KMS-11 (cell line): Measurements from ENCODE around the gene ST7.
"Not testable (repeated sequence)": the region's sequence is repeated elsewhere in the genome, so short reads cannot be mapped to it uniquely, and the experiment has no call there.

Experiments
- H2AFZ ChIP-seq: fragments of 200-600 bp; sonication (generic); 2 replicates; pipeline ENCODE4 v1.6.1; 2016; ENCODE audit warnings: antibody characterized with exemption, mixed run types, low read depth
- H3K27ac ChIP-seq: fragments of 200-600 bp; sonication (generic); 2 replicates; pipeline ENCODE4 v1.6.1; 2016; ENCODE audit warnings: mild to moderate bottlenecking, mixed run types
- H3K27me3 ChIP-seq: fragments of 200-600 bp; sonication (generic); 2 replicates; pipeline ENCODE4 v1.6.1; 2017; ENCODE audit warnings: mild to moderate bottlenecking, low read depth, mixed run types, moderate library complexity; ENCODE audit not compliant: insufficient read depth
- H3K36me3 ChIP-seq: fragments of 200-600 bp; sonication (generic); 2 replicates; pipeline ENCODE4 v1.6.1; 2017; ENCODE audit warnings: mild to moderate bottlenecking, mixed run types; ENCODE audit not compliant: insufficient read depth
- H3K4me1 ChIP-seq: fragments of 200-600 bp; sonication (generic); 2 replicates; pipeline ENCODE4 v1.6.1; 2016; ENCODE audit warnings: mild to moderate bottlenecking, low read depth, mixed run types; ENCODE audit not compliant: poor library complexity, severe bottlenecking
- H3K4me2 ChIP-seq: fragments of 200-600 bp; sonication (generic); 2 replicates; pipeline ENCODE4 v1.7.0; 2016; ENCODE audit warnings: mild to moderate bottlenecking, mixed run types
- H3K4me3 ChIP-seq: fragments of 200-600 bp; sonication (generic); IDR thresholded peaks from 2 replicates; pipeline ENCODE4 v1.6.1; 2017; ENCODE audit warnings: low read depth, low read length, mixed read lengths; ENCODE audit not compliant: insufficient read depth
- H3K79me2 ChIP-seq: fragments of 200-600 bp; sonication (generic); 2 replicates; pipeline ENCODE4 v1.6.1; 2016; ENCODE audit warnings: low read depth, mixed run types; ENCODE audit not compliant: insufficient read depth
- H3K9ac ChIP-seq: fragments of 200-600 bp; sonication (generic); 2 replicates; pipeline ENCODE4 v1.6.1; 2016; ENCODE audit warnings: mild to moderate bottlenecking, mixed run types
- H4K20me1 ChIP-seq: fragments of 200-600 bp; sonication (generic); 2 replicates; pipeline ENCODE4 v1.6.1; 2016; ENCODE audit warnings: mild to moderate bottlenecking, mixed run types; ENCODE audit not compliant: insufficient read depth
- TF ChIP-seq, protein P1 (sequence below): fragments of 200-600 bp; sonication (generic); conservative IDR thresholded peaks from 2 replicates; pipeline ENCODE4 v1.6.1; 2017; ENCODE audit warnings: low read depth, mild to moderate bottlenecking, antibody characterized with exemption, low read length, moderate library complexity, mixed read lengths

Gene ST7

DNA sequence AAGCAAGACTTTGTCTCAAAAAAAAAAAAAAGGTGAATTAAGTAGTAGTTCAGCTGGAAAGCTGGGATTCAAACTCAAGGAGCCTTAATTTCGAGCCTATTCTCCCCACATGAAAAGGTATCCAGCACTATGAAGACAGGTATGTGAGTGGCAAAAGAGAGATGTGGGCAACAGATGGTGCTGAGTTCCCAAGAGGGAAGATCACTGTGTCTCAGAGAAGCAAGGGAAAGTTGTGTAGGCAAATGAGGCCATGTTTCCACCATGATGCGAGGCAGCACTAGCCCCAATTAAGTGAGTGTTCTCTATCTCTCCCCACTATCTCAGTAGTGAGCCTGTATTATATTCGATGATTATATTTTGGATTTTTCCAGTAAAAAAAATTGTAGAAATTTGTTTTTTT lies 19.8 kb upstream of the ST7 start:
- H3K36me3 ChIP-seq, result no peaks in the 10 kb centered on the region
- no peaks in the 10 kb centered on the region for H3K4me1 ChIP-seq
- H3K4me3 ChIP-seq, result no peak overlapping the region
- H2AFZ ChIP-seq, result no peak overlapping the region
- H3K79me2 ChIP-seq, result no peaks in the 10 kb centered on the region
- H3K4me2 ChIP-seq, result no peak overlapping the region
- no peaks in the 10 kb centered on the region for H4K20me1 ChIP-seq
- H3K27me3 ChIP-seq, result no peaks in the 10 kb centered on the region
- H3K27ac ChIP-seq, result no peak overlapping the region
- TF ChIP-seq, protein P1, sequence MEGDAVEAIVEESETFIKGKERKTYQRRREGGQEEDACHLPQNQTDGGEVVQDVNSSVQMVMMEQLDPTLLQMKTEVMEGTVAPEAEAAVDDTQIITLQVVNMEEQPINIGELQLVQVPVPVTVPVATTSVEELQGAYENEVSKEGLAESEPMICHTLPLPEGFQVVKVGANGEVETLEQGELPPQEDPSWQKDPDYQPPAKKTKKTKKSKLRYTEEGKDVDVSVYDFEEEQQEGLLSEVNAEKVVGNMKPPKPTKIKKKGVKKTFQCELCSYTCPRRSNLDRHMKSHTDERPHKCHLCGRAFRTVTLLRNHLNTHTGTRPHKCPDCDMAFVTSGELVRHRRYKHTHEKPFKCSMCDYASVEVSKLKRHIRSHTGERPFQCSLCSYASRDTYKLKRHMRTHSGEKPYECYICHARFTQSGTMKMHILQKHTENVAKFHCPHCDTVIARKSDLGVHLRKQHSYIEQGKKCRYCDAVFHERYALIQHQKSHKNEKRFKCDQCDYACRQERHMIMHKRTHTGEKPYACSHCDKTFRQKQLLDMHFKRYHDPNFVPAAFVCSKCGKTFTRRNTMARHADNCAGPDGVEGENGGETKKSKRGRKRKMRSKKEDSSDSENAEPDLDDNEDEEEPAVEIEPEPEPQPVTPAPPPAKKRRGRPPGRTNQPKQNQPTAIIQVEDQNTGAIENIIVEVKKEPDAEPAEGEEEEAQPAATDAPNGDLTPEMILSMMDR, result no peak
- H3K9ac ChIP-seq, result no peak overlapping the region

DNA sequence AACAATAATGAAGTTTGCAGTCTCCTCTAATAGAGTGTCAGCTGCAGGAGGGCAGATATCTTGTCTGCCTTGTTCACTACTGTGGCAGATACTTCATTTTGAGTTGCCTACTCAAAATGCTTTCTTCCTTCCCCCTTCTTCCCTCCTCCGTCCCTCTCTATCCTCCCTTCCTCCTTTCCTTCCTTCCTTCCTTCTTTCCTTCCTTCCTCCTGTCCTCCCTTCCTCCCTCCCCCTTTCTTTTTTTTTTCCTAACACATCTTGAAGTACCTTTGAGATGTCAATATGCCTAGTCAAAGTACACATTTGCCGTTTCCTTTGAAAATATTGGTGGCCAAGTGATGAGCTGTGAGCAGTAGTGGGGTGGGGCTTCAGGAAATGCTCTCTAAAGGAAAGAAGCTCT lies 18.7 kb upstream of the ST7 start:
- H3K27me3 ChIP-seq, result no peaks in the 10 kb centered on the region
- H3K27ac ChIP-seq, result no peak overlapping the region
- no peak overlapping the region for H3K4me2 ChIP-seq
- TF ChIP-seq, protein P1, result no peak
- H4K20me1 ChIP-seq, result no peaks in the 10 kb centered on the region
- no peaks in the 10 kb centered on the region for H3K4me1 ChIP-seq
- no peak overlapping the region for H3K4me3 ChIP-seq
- H3K36me3 ChIP-seq, result no peaks in the 10 kb centered on the region
- no peak overlapping the region for H3K9ac ChIP-seq
- no peaks in the 10 kb centered on the region for H3K79me2 ChIP-seq
- H2AFZ ChIP-seq, result no peak overlapping the region

DNA sequence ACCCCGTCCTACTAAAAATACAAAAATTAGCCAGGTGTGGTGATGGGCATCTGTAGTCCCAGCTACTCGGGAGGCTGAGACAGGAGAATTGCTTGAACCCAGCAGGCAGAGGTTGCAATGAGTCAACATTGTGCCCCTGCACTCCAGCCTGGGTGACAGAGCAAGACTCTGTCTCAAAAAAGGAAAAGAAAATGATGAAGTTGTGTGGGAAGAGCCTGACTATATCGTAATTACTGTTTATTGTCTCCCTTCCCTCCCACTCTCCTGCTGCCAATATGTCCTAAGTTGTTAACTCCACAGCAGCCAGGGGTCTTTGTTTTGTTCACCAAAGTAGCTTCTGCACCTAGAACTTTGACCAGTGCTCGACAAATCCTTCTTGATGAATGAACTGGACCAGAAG lies 16.5 kb upstream of the ST7 start:
- not testable (repeated sequence) for H3K9ac ChIP-seq, H4K20me1 ChIP-seq, H3K4me3 ChIP-seq, H2AFZ ChIP-seq, H3K27ac ChIP-seq, H3K4me1 ChIP-seq, H3K27me3 ChIP-seq, H3K79me2 ChIP-seq, H3K36me3 ChIP-seq, H3K4me2 ChIP-seq

DNA sequence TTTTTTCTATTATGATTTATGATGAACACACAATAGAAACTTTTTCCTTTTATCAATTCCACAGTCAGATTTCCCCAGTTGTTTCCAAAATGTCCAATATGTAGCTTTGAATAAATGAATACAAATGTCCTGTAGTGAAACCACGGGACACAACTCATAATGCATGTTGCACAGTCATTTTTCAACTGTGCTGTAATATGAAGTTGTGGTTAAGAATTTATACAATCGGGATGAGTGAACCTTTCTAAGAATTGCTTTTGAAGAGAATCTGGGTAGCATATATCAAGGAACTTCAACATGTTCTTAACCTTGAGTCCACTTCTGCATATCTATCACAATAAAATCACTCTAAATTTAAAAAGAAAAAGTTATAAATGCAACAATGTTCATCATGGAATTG lies 14.6 kb upstream of the ST7 start:
- TF ChIP-seq, protein P1, result no peak
- Histone ChIP-seq H3K79me2 (no peaks in the 10 kb centered on the region), H4K20me1 (no peaks in the 10 kb centered on the region)

DNA sequence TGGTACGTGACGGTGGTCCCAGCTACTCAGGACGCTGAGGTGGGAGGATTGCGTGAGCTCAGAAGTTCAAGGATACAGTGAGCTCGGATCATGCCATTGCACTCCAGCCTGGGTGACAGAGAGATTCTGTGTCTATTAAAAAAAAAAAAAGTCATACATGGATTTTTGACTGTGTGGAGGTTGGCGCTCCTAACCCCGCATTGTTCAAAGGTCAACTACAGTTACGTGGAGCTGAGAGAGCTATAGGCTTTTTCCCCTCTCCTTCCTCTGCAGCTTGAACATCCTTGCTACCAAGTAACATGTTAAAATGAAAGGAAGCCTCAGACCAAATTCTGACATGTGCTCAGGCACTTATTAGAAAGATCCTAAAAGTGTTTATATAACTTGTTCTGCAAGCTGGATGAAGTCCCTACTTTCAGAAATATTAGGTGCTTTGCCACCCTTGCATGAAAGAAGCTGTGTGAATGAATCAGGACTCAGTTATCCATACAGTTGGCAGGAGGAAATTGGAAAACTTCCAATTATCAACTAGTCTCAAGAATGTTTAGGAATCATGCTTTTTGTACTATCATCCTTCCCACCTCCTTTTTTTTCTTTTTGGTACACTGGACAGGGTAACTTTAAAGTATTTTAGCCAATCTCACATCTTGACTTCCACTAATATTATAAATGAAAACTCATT lies 12.5 kb upstream of the ST7 start:
- Histone ChIP-seq H3K4me3 (no peak overlapping the region), H3K9ac (no peak overlapping the region), H3K36me3 (no peaks in the 10 kb centered on the region), H3K27ac (no peak overlapping the region), H3K79me2 (no peaks in the 10 kb centered on the region), H3K4me1 (no peaks in the 10 kb centered on the region), H3K4me2 (no peak overlapping the region), H4K20me1 (no peaks in the 10 kb centered on the region), H2AFZ (no peak overlapping the region), H3K27me3 (no peaks in the 10 kb centered on the region)
- TF ChIP-seq, protein P1, result no peak

More for the DNA sequence above, 14.6 kb upstream of the ST7 start:
- Histone ChIP-seq H3K36me3 (no peaks in the 10 kb centered on the region), H3K4me3 (no peak overlapping the region), H3K4me1 (no peaks in the 10 kb centered on the region), H3K9ac (no peak overlapping the region), H3K4me2 (no peak overlapping the region), H3K27ac (no peak overlapping the region), H2AFZ (no peak overlapping the region), H3K27me3 (no peaks in the 10 kb centered on the region)
